Choroid plexus epithelial cell (primary cell): ENCODE data around the gene INPP4A.
A peak's percentile ranks its signal among the peaks of the same experiment; 100 is the strongest.

Experiments used
- DNase-seq: peaks from one replicate; pipeline ENCODE4 v3.0.0-alpha.2; 2010; ENCODE audit warnings: low read depth
- H3K4me3 ChIP-seq: 2 replicates; pipeline ENCODE4 v1.5.1; 2011; ENCODE audit warnings: low read depth, mild to moderate bottlenecking, control low read depth, low read length, moderate library complexity
- CTCF ChIP-seq: conservative IDR thresholded peaks from 2 replicates; pipeline ENCODE4 v1.5.1; 2011; ENCODE audit warnings: low read depth, mild to moderate bottlenecking, control low read depth, inconsistent platforms, low read length, moderate library complexity

The INPP4A gene

DNA sequence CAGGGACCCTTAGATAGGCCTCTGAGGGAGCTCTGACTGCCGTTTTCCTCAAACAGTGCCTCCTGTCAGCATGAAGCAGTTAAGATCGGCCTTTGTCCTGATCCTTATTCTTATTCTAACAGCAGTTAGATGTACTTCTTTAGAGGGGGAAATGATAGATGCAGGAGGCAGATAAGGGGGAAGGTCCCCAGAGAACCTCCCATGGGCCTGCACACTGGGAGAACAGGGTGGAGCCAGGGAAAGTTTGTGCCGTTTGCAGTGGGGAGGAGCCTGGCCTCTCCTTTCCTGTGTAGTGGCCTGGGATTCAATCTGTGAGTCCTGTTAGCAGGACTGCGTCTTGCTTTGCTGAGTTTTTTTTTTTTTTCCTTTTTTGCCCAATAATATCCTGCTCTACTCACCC, 7.9 kb upstream of the INPP4A start:
- no peak overlapping the region for H3K4me3 ChIP-seq
- TF ChIP-seq CTCF = no peak
- DNase-seq = no peak

- DNase-seq = no peak
- no peak overlapping the region for H3K4me3 ChIP-seq
- no peak for TF ChIP-seq CTCF
These were observed 6.2 kb upstream of the INPP4A start for GRCh38 chr2:98438190-98439133.

GRCh38 chr2:98441706-98442450, 2.8 kb upstream of the INPP4A start:
- TF ChIP-seq CTCF = no peak
- no peak for DNase-seq
- no peak overlapping the region for H3K4me3 ChIP-seq

DNA sequence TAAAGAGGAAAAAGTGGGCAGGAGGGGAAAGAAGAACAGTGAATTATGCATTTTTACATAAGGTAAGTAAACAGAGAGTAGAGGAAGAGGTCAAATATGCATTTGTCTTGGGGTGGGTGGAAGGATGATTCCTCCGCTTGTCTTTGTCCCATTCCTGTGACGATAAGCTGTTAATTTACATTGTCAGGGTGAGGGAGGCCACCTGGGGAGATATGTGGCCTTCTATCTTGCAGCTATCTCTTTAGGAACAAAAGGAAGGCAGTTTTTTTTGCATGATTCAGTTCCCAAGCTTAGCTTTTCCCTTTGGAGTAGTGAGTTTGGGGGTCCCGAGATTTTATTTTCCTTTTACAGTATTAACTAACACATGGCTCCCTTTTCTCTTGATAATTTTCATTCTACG, 2.2 kb upstream of the INPP4A start:
- no peak for TF ChIP-seq CTCF
- no peak overlapping the region for H3K4me3 ChIP-seq
- no peak for DNase-seq

GRCh38 chr2:98445177-98445682, 572 bp downstream of the INPP4A start:
- H3K4me3 ChIP-seq = peak overlapping the region; percentile 76
- TF ChIP-seq CTCF = no peak
- DNase-seq = no peak

- H3K4me3 ChIP-seq = peak overlapping the region; percentile 76
- TF ChIP-seq CTCF = no peak
- DNase-seq = no peak
These were observed 1.3 kb downstream of the INPP4A start for GRCh38 chr2:98445683-98446581.
